Endothelial cell of umbilical vein (primary cell): ENCODE data around the gene CEP55. TPM values are rescaled to one million over a fixed set of nuclear protein-coding genes. Genes with fewer than 3 reads are reported as not detected.

Experiments
- BruUV-seq: library from RNA; stranded (reverse); fragments of 400-500 nt; replicated peaks from 2 replicates; lab custom pipeline; 2021; lab: Mats Ljungman, UMichigan
- CTCF ChIA-PET: fragments of 300-600, 350-600 bp; sonication (Branson Sonifier 250); formaldehyde crosslinking; loops from one replicate; lab custom pipeline; 2021; ENCODE audit warnings: antibody characterized with exemption, inconsistent platforms; lab: Charles Lee
- POLR2A ChIA-PET: fragments of 300-600, 350-600 bp; sonication (Branson Sonifier 250); formaldehyde crosslinking; loops from one replicate; lab custom pipeline; 2021; ENCODE audit warnings: antibody characterized with exemption, inconsistent platforms; lab: Charles Lee
- DNase-seq: peaks from one replicate; pipeline ENCODE4 v3.0.0-alpha.2; 2011; ENCODE audit warnings: low read depth, low spot score
- FAIRE-seq: peaks from 2 replicates; lab custom pipeline; 2011; peaks lifted over from hg19 to GRCh38; lab: Jason Lieb, UNC
- H2AFZ ChIP-seq: 2 replicates; pipeline ENCODE4 v1.6.0; 2012; ENCODE audit warnings: low read depth, low read length, control low read depth, inconsistent platforms
- H3K27ac ChIP-seq: 2 replicates; pipeline ENCODE4 v1.5.1; 2011; ENCODE audit warnings: low read depth, mild to moderate bottlenecking, control low read depth, low read length, moderate library complexity; ENCODE audit not compliant: insufficient read depth
- H3K27me3 ChIP-seq, 2 experiments: 2 replicates each; pipeline versions ENCODE4 v1.6.0 to v1.6.1; 2011; ENCODE audit warnings: low read length in 2 of 2, mixed read lengths in 1 of 2; ENCODE audit not compliant: control insufficient read depth in 2 of 2, insufficient read depth in 2 of 2
- H3K36me3 ChIP-seq, 2 experiments: 2 replicates in 1 of 2; 3 replicates in 1 of 2; pipeline ENCODE4 v1.5.1; 2011; ENCODE audit warnings: low read length in 2 of 2, mild to moderate bottlenecking in 1 of 2, moderate library complexity in 1 of 2; ENCODE audit not compliant: control insufficient read depth in 2 of 2, insufficient read depth in 2 of 2; ENCODE audit errors: extremely low read depth in 1 of 2
- H3K4me1 ChIP-seq: 3 replicates; pipeline ENCODE4 v1.5.1; 2011; ENCODE audit warnings: mild to moderate bottlenecking, low read length; ENCODE audit not compliant: control insufficient read depth, insufficient read depth; ENCODE audit errors: extremely low read depth
- H3K4me2 ChIP-seq: 2 replicates; pipeline ENCODE4 v1.6.1; 2011; ENCODE audit warnings: low read length, control low read depth, mixed read lengths; ENCODE audit not compliant: insufficient read depth
- H3K4me3 ChIP-seq, 3 experiments: fragments of 200-600 bp in 1 of 3; sonication (generic), shearing (Covaris generic) in 1 of 3; replicated peaks in 1 of 3; 2 replicates each; pipeline ENCODE4 v1.5.1; 2011 to 2016; ENCODE audit warnings: control low read depth in 3 of 3, low read length in 3 of 3, mild to moderate bottlenecking in 2 of 3, inconsistent platforms in 1 of 3, low read depth in 1 of 3, moderate library complexity in 1 of 3; ENCODE audit not compliant: insufficient read depth in 1 of 3
- H3K79me2 ChIP-seq: 2 replicates; pipeline ENCODE4 v1.6.0; 2012; ENCODE audit warnings: low read length, inconsistent platforms; ENCODE audit not compliant: control insufficient read depth, insufficient read depth
- H3K9ac ChIP-seq: replicated peaks from 2 replicates; pipeline ENCODE3; 2011; ENCODE audit warnings: low read length, control low read depth; ENCODE audit not compliant: insufficient read depth; ENCODE audit errors: extremely low read depth
- H3K9me1 ChIP-seq: replicated peaks from 3 replicates; pipeline ENCODE4 v1.6.0; 2011; ENCODE audit warnings: mild to moderate bottlenecking, low read length; ENCODE audit not compliant: control insufficient read depth, insufficient read depth; ENCODE audit errors: extremely low read depth
- H3K9me3 ChIP-seq: replicated peaks from 2 replicates; pipeline ENCODE4 v1.5.1; 2012; ENCODE audit warnings: low read length, inconsistent platforms; ENCODE audit not compliant: control insufficient read depth, insufficient read depth
- H4K20me1 ChIP-seq: replicated peaks from 2 replicates; pipeline ENCODE3; 2011; ENCODE audit warnings: mild to moderate bottlenecking, low read length; ENCODE audit not compliant: control insufficient read depth, insufficient read depth; ENCODE audit errors: extremely low read depth
- EZH2 ChIP-seq: IDR thresholded peaks from 2 replicates; pipeline ENCODE4 v1.6.1; 2012; ENCODE audit warnings: borderline replicate concordance, low read depth, mild to moderate bottlenecking, moderate library complexity, low read length, inconsistent platforms; ENCODE audit not compliant: severe bottlenecking
- FOS ChIP-seq: IDR thresholded peaks from 2 replicates; pipeline ENCODE4 v1.6.1; 2011; ENCODE audit warnings: mild to moderate bottlenecking, low read length, moderate library complexity, borderline replicate concordance; ENCODE audit not compliant: insufficient read depth
- GATA2 ChIP-seq: IDR thresholded peaks from 2 replicates; pipeline ENCODE4 v1.7.0; 2011; ENCODE audit warnings: low read depth, mild to moderate bottlenecking, moderate library complexity, mixed read lengths, low read length; ENCODE audit not compliant: insufficient read length, insufficient read depth
- JUN ChIP-seq: IDR thresholded peaks from 2 replicates; pipeline ENCODE4 v1.6.1; 2011; ENCODE audit warnings: borderline replicate concordance, low read depth; ENCODE audit not compliant: insufficient read length, insufficient read depth
- MYC ChIP-seq: IDR thresholded peaks from one replicate; pipeline ENCODE4 v1.6.1; 2011; ENCODE audit warnings: mild to moderate bottlenecking, low read depth, low read length
- POLR2A ChIP-seq: IDR thresholded peaks from 2 replicates; pipeline ENCODE4 v1.6.1; 2012; ENCODE audit warnings: low read depth, mild to moderate bottlenecking, control low read depth, low read length
- POLR2AphosphoS5 ChIP-seq: IDR thresholded peaks from 2 replicates; pipeline ENCODE4 v1.6.1; 2012; ENCODE audit warnings: low read depth, mild to moderate bottlenecking, control low read depth, low read length, moderate library complexity; ENCODE audit not compliant: insufficient read depth
- dilution Hi-C: fragments of 300-500 bp; cut with MboI; formaldehyde crosslinking; loops from one replicate; pipeline ENCODE4 v1.15.0; 2019; ENCODE audit warnings: low sequenced_read_pairs; ENCODE audit not compliant: extremely low pct_ligation_motif_present
- intact Hi-C: fragments of 100-400 bp; cut with micrococcal nuclease; formaldehyde crosslinking; loops from one replicate; pipeline ENCODE4 v1.10.0; 2022
- polyA plus RNA-seq, 4 experiments: library from polyadenylated mRNA; depleted of rRNA in 3 of 4; stranded (reverse) in 3 of 4; unstranded in 1 of 4; fragments of >200 nt; gene quantifications; 2 replicates each; pipeline versions ENCODE4 v1.2.1 to v1.2.3, GENCODE V29; 2011 to 2012; ENCODE audit warnings: missing spikeins in 1 of 4
- total RNA-seq: library from RNA; stranded (reverse); gene quantifications from 2 replicates; pipeline ENCODE4 v1.2.3, GENCODE V29; 2021
- TF ChIP-seq, protein P1 (sequence below), 2 donors: IDR thresholded peaks; 1 replicate in 1 of 2; 2 replicates in 1 of 2; pipeline ENCODE4 v1.5.1; 2011; ENCODE audit warnings: low read length in 2 of 2, mild to moderate bottlenecking in 2 of 2, moderate library complexity in 2 of 2, control low read depth in 1 of 2, inconsistent platforms in 1 of 2, low read depth in 1 of 2; ENCODE audit not compliant: insufficient read depth in 1 of 2; ENCODE audit errors: extremely low read depth in 1 of 2
- TF ChIP-seq, protein P2 (sequence below): IDR thresholded peaks from 2 replicates; pipeline ENCODE4 v1.6.1; 2011; ENCODE audit not compliant: insufficient read depth, insufficient read length

Gene CEP55
- total and polyA plus RNA-seq, 2 donors (not counting 3 experiments of a cell fraction or from before 2014, with no cell fraction given) = 17.4 to 63.0 TPM

DNA sequence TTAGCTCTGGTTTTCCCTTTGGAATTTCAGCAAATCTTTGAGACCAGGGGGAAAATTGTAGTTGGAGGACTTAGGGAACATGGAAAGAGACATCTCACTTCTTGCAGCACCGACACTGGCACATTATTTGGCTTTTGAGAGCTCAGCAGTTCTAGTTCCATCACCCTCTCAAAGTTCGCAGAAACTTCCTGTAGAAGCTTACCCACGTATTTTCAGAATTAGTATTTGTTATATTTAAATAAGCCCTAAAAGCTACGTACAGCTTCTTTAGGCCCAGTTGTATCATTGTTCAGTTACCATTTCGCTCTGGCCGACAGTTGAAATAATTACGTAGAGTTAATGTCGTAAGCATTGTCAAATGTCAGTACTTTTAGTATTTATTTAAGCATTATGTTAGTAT lies 13.4 kb downstream of the CEP55 start:
- peaks cover 4% of the 10 kb centered on the region for H3K4me1 ChIP-seq
- no peak overlapping the region for H3K9ac ChIP-seq
- intact Hi-C loops = loop anchor here (2.0 kb wide), 1 partner anchor 395 kb away; no protein-coding TSS in a partner anchor
- no TSS peak for BruUV-seq
- TF ChIP-seq MYC (no peak), POLR2A (no peak), GATA2 (no peak), JUN (no peak), FOS (no peak), EZH2 (no peak), POLR2AphosphoS5 (no peak)
- TF ChIP-seq, protein P1, sequence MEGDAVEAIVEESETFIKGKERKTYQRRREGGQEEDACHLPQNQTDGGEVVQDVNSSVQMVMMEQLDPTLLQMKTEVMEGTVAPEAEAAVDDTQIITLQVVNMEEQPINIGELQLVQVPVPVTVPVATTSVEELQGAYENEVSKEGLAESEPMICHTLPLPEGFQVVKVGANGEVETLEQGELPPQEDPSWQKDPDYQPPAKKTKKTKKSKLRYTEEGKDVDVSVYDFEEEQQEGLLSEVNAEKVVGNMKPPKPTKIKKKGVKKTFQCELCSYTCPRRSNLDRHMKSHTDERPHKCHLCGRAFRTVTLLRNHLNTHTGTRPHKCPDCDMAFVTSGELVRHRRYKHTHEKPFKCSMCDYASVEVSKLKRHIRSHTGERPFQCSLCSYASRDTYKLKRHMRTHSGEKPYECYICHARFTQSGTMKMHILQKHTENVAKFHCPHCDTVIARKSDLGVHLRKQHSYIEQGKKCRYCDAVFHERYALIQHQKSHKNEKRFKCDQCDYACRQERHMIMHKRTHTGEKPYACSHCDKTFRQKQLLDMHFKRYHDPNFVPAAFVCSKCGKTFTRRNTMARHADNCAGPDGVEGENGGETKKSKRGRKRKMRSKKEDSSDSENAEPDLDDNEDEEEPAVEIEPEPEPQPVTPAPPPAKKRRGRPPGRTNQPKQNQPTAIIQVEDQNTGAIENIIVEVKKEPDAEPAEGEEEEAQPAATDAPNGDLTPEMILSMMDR (IDR thresholded peaks at IDR 0.05; ENCODE audit: extremely low read depth in 1 of 2, insufficient read depth in 1 of 2, low read depth in 1 of 2, low read length in 2 of 2) = no peak
- TF ChIP-seq, protein P2, sequence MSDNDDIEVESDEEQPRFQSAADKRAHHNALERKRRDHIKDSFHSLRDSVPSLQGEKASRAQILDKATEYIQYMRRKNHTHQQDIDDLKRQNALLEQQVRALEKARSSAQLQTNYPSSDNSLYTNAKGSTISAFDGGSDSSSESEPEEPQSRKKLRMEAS = no peak
- DNase-seq (no peak), FAIRE-seq (no peak)
- no peaks in the 10 kb centered on the region for H4K20me1 ChIP-seq
- ChIA-PET POLR2A (no interaction called here), CTCF (interaction anchor here (0.8 to 7.2 kb wide), 8 partner anchors 25 to 503 kb away, joined by 3 to 88 read pairs (median 10); partner anchors contain the start of gene MYOF)
- H3K9me1 ChIP-seq = no peaks in the 10 kb centered on the region
- no peak overlapping the region for H3K4me3 ChIP-seq
- peaks cover 0 to 7% of the 10 kb centered on the region in 2 experiments for H3K36me3 ChIP-seq
- no peaks in the 10 kb centered on the region for H3K9me3 ChIP-seq
- H3K27ac ChIP-seq = no peak overlapping the region
- no peak overlapping the region for H2AFZ ChIP-seq
- H3K27me3 ChIP-seq = no peaks in the 10 kb centered on the region
- H3K4me2 ChIP-seq = no peak overlapping the region
- dilution Hi-C loops = no loop called here
- no peaks in the 10 kb centered on the region for H3K79me2 ChIP-seq
